Stimulated activated naive B cell treated with anti-CD40 and anti-IgM and Interleukin-4, amounts not matched to agents 10 μg/mL and 1 μg/mL and 100 μg/mL, for 72 hours (primary cell): Measurements from ENCODE around the gene RGS7.

Experiments
- ATAC-seq, 2 donors: fragments of 150-1000 bp; cut with Tn5 transposase; replicated peaks; 2 replicates each; pipeline ENCODE4 v1.10.0; 2021; ENCODE audit warnings: moderate library complexity in 1 of 2
- DNase-seq: peaks from one replicate; pipeline ENCODE4 v3.0.0; 2021
- H3K27ac Mint-ChIP-seq: one replicate; pipeline ENCODE4 v1.8.0; 2022; ENCODE audit warnings: mild to moderate bottlenecking, mixed read lengths
- H3K27me3 Mint-ChIP-seq, 2 donors: one replicate each; pipeline ENCODE4 v1.8.0; 2022; ENCODE audit warnings: mixed read lengths in 2 of 2
- H3K36me3 Mint-ChIP-seq, 2 donors: one replicate each; pipeline ENCODE4 v1.8.0; 2022; ENCODE audit warnings: mixed read lengths in 2 of 2, mild to moderate bottlenecking in 1 of 2
- H3K4me1 Mint-ChIP-seq, 2 donors: one replicate each; pipeline ENCODE4 v1.8.0; 2022; ENCODE audit warnings: mixed read lengths in 2 of 2, mild to moderate bottlenecking in 1 of 2
- H3K4me3 Mint-ChIP-seq, 2 donors: one replicate each; pipeline ENCODE4 v1.8.0; 2022; ENCODE audit warnings: mild to moderate bottlenecking in 2 of 2, mixed read lengths in 2 of 2, moderate library complexity in 1 of 2
- H3K9me3 Mint-ChIP-seq, 2 donors: one replicate each; pipeline ENCODE4 v1.8.0; 2022; ENCODE audit warnings: mixed read lengths in 2 of 2, mild to moderate bottlenecking in 1 of 2

RGS7 gene

GRCh38 chr1:241063276-241063675 is 293.7 kb downstream of the RGS7 start:
- no peak overlapping the region for H3K27ac Mint-ChIP-seq
- H3K9me3 Mint-ChIP-seq: no peaks in the 10 kb centered on the region
- H3K27me3 Mint-ChIP-seq: no peaks in the 10 kb centered on the region
- no peaks in the 10 kb centered on the region for H3K4me1 Mint-ChIP-seq
- no peak overlapping the region for H3K4me3 Mint-ChIP-seq
- ATAC-seq (no peak), DNase-seq (no peak)
- no peaks in the 10 kb centered on the region for H3K36me3 Mint-ChIP-seq

- Mint-ChIP-seq H3K9me3 (no peaks in the 10 kb centered on the region), H3K27ac (no peak overlapping the region), H3K36me3 (no peaks in the 10 kb centered on the region), H3K27me3 (no peaks in the 10 kb centered on the region), H3K4me1 (no peaks in the 10 kb centered on the region), H3K4me3 (no peak overlapping the region)
- DNase-seq (no peak), ATAC-seq (no peak)
These were observed 295.9 kb downstream of the RGS7 start for GRCh38 chr1:241061062-241061461.

DNA sequence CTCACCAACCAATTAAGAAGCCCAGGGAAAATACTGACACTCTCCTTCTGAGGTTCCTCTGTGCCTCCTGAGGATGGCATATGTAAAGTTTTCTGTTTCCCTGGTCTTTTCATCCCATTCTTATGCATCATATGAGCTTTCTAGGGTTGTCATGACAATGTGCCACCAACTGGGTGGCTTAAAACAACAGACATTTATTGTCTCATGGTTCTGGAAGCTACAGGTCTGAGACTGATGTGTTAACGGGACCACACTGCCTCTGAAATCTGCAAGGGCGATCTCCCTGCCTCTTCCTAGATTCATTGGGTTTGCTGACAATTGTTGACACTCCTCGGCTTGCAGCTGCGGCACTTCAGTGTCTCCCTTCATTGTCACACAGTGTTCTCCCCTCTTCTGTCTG is 308.4 kb downstream of the RGS7 start:
- H3K4me1 Mint-ChIP-seq: no peaks in the 10 kb centered on the region
- DNase-seq (no peak), ATAC-seq (no peak)
- H3K4me3 Mint-ChIP-seq: no peak overlapping the region
- no peaks in the 10 kb centered on the region for H3K27me3 Mint-ChIP-seq
- no peaks in the 10 kb centered on the region for H3K9me3 Mint-ChIP-seq
- no peak overlapping the region for H3K27ac Mint-ChIP-seq
- no peaks in the 10 kb centered on the region for H3K36me3 Mint-ChIP-seq

DNA sequence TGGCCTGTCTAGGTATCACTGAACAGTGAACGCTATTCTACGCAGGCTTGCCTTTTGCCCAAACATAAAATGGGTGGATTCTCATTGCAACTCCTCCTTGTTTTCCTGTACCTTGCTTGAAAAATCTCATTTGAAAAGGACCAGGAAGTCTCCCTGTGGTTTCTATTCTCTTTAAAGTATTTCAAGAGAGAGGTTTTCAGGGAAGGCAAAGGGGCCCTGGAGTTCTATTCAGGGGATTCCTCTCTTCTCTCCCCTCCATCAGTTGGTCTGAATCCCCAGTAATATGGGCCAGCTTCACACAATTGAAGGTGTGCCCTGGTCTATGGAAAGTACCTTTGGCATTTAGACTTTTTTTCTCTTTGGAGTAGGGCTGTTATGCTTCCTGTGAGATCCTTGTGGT is 311.3 kb downstream of the RGS7 start:
- H3K4me1 Mint-ChIP-seq: no peaks in the 10 kb centered on the region
- H3K4me3 Mint-ChIP-seq: no peak overlapping the region
- no peaks in the 10 kb centered on the region for H3K36me3 Mint-ChIP-seq
- ATAC-seq (no peak), DNase-seq (no peak)
- H3K9me3 Mint-ChIP-seq: no peaks in the 10 kb centered on the region
- no peak overlapping the region for H3K27ac Mint-ChIP-seq
- no peaks in the 10 kb centered on the region for H3K27me3 Mint-ChIP-seq

DNA sequence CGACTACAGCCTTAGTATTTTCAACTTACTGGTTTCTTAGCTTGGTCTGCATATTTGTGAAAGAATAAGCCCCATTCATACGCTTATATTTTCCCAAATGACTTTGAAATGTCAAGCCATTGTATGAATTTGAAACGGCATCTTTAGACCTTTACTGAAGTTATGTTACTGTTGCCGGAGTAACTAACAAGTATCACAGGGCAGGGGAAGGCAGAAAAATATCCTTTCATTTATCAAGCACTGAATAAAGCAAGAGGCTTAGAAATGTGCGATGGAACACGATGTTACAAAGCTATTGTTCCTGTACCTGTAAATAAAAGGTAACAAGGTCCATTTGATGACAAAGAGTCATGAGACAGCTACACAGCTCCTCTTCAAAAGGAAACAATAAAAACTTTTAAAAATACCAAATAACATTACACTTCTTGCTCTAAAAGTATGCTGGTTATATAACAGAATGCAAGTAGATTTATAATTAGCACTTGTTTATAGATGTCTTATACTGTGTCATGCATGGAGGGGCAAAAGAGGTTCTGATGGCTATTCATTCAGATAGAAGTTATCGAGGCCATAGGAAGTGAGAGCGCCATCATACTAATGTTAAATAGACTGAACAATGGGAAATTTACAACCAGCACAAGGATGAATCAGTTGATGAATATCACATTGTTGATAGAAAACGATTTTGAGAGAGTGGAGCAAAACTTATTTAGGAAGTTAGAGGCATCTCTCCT is 322.6 kb downstream of the RGS7 start:
- peaks cover 0 to 3% of the 10 kb centered on the region in 2 donors for H3K9me3 Mint-ChIP-seq
- no peak overlapping the region for H3K27ac Mint-ChIP-seq
- no peaks in the 10 kb centered on the region for H3K4me1 Mint-ChIP-seq
- ATAC-seq: no peak
- H3K4me3 Mint-ChIP-seq: no peak overlapping the region
- no peaks in the 10 kb centered on the region for H3K27me3 Mint-ChIP-seq
- no peak for DNase-seq
- no peaks in the 10 kb centered on the region for H3K36me3 Mint-ChIP-seq

DNA sequence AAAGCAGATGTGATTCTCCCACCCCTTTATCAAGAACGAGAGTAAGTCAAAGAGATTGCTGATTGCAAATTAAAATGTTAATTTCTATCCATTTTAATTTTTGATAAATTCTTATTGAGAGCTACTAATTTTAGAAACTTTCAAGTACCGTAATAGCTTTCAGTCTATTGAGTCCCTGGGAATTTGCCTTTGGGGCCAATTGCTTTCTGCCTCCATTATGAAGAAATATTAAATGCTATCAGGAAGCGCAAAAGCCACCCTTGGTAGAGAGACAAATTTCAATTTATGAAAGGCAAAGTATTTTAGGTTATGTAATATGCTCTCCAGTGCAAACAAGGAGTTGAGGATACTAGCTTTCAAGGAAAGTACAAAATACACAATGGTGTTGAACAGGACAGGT is 332.2 kb downstream of the RGS7 start:
- Mint-ChIP-seq H3K36me3 (no peaks in the 10 kb centered on the region), H3K4me3 (no peak overlapping the region), H3K27ac (no peak overlapping the region), H3K27me3 (no peaks in the 10 kb centered on the region), H3K4me1 (no peaks in the 10 kb centered on the region), H3K9me3 (peaks cover 0 to 1% of the 10 kb centered on the region in 2 donors)
- ATAC-seq (no peak), DNase-seq (no peak)

GRCh38 chr1:241022366-241022765 is 334.6 kb downstream of the RGS7 start:
- H3K4me3 Mint-ChIP-seq: no peak overlapping the region
- no peaks in the 10 kb centered on the region for H3K4me1 Mint-ChIP-seq
- H3K9me3 Mint-ChIP-seq: peaks cover 0 to 12% of the 10 kb centered on the region in 2 donors
- H3K27ac Mint-ChIP-seq: no peak overlapping the region
- no peaks in the 10 kb centered on the region for H3K27me3 Mint-ChIP-seq
- ATAC-seq (no peak), DNase-seq (no peak)
- H3K36me3 Mint-ChIP-seq: no peaks in the 10 kb centered on the region

DNA sequence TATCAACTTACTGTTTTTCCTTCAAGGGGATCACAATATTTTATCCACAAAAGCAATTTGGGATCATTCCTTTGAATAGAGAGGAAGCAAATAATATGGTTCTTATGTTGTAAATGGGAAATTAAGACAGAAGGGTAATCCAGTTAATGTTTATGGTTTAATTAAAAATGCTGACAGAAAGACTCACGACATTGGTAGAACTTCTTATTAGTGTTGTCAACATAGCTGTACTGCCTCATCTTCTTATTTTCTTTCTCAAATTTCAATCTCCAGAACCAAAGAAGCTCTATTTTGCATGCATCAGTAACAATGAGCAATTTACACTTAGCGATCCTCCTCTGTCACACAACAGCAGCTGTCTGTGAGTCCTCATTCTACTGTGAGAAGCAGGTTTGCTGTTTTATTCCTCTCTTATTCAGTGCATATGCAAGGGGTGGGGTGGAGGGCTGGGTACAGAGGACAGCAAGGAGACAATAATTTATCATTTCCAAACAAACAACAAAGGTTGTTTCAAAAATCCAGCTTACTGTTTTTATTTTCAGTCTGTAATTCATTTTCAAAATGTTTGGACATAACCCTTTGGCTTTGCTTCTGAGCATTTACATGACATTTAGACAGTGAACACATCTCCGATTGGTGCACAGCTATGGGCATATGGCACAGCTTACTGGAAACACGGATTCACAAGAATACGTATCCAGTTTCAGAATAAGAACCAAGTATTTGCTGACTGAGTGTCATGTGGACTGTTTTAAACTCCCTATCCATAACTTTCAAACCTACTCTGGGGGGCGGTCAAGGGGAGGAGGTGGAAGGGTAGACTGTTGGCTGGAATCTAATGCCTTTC is 335.9 kb downstream of the RGS7 start:
- H3K27me3 Mint-ChIP-seq: no peaks in the 10 kb centered on the region
- no peak overlapping the region for H3K27ac Mint-ChIP-seq
- no peak overlapping the region for H3K4me3 Mint-ChIP-seq
- no peaks in the 10 kb centered on the region for H3K4me1 Mint-ChIP-seq
- no peak for DNase-seq
- H3K9me3 Mint-ChIP-seq: peaks cover 8 to 16% of the 10 kb centered on the region in 2 donors
- ATAC-seq: no peak
- H3K36me3 Mint-ChIP-seq: no peaks in the 10 kb centered on the region

GRCh38 chr1:241012708-241013340 is 344.2 kb downstream of the RGS7 start:
- ATAC-seq (no peak), DNase-seq (no peak)
- Mint-ChIP-seq H3K9me3 (peaks cover 9 to 12% of the 10 kb centered on the region in 2 donors), H3K27me3 (no peaks in the 10 kb centered on the region), H3K4me1 (no peaks in the 10 kb centered on the region), H3K36me3 (no peaks in the 10 kb centered on the region), H3K27ac (no peak overlapping the region), H3K4me3 (no peak overlapping the region)

- ATAC-seq (no peak), DNase-seq (no peak)
- Mint-ChIP-seq H3K27ac (no peak overlapping the region), H3K4me1 (no peaks in the 10 kb centered on the region), H3K4me3 (no peak overlapping the region), H3K36me3 (no peaks in the 10 kb centered on the region), H3K9me3 (peaks cover 0 to 5% of the 10 kb centered on the region in 2 donors), H3K27me3 (no peaks in the 10 kb centered on the region)
These were observed 349.3 kb downstream of the RGS7 start for GRCh38 chr1:241007668-241008067.

- Mint-ChIP-seq H3K36me3 (no peaks in the 10 kb centered on the region), H3K27ac (no peak overlapping the region), H3K4me1 (no peaks in the 10 kb centered on the region), H3K9me3 (no peaks in the 10 kb centered on the region), H3K27me3 (no peaks in the 10 kb centered on the region), H3K4me3 (no peak overlapping the region)
- ATAC-seq (no peak), DNase-seq (no peak)
These were observed 357.2 kb downstream of the RGS7 start for GRCh38 chr1:240999826-241000225.

- Mint-ChIP-seq H3K27ac (no peak overlapping the region), H3K4me1 (no peaks in the 10 kb centered on the region), H3K9me3 (no peaks in the 10 kb centered on the region), H3K27me3 (no peaks in the 10 kb centered on the region), H3K4me3 (no peak overlapping the region), H3K36me3 (no peaks in the 10 kb centered on the region)
- no peak for ATAC-seq
- no peak for DNase-seq
These were observed 358.5 kb downstream of the RGS7 start for GRCh38 chr1:240998441-240999015.

DNA sequence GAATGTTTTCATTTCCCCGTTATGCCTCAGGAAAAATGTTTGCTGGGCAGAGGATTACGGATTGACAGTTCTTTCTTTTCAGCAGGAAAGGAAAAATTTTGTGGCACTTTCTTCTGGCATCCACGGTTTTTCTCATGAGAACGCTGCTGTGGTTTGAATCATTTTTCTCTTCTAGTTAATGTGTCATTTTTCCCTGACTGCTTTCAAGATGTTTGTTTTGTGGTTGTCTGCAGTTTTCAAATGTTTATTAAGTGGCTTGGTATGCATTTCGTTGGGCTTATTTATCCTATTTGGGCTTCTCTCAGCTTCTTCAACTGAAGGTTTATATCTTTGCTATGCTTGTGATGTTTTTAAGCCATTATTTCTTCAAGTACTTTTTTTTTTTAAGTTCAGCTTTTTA is 359.0 kb downstream of the RGS7 start:
- no peaks in the 10 kb centered on the region for H3K4me1 Mint-ChIP-seq
- H3K4me3 Mint-ChIP-seq: no peak overlapping the region
- DNase-seq: no peak
- no peak for ATAC-seq
- no peaks in the 10 kb centered on the region for H3K27me3 Mint-ChIP-seq
- no peaks in the 10 kb centered on the region for H3K9me3 Mint-ChIP-seq
- no peaks in the 10 kb centered on the region for H3K36me3 Mint-ChIP-seq
- no peak overlapping the region for H3K27ac Mint-ChIP-seq

- DNase-seq (no peak), ATAC-seq (no peak)
- H3K4me1 Mint-ChIP-seq: no peaks in the 10 kb centered on the region
- no peaks in the 10 kb centered on the region for H3K27me3 Mint-ChIP-seq
- H3K9me3 Mint-ChIP-seq: peaks cover 4% of the 10 kb centered on the region in 2 donors
- no peak overlapping the region for H3K4me3 Mint-ChIP-seq
- H3K27ac Mint-ChIP-seq: no peak overlapping the region
- no peaks in the 10 kb centered on the region for H3K36me3 Mint-ChIP-seq
These were observed 364.0 kb downstream of the RGS7 start for GRCh38 chr1:240993004-240993403.
